Measurements from ENCODE around the gene NRG4. TPM values are rescaled to one million over a fixed set of nuclear protein-coding genes. Genes with fewer than 3 reads are reported as not detected.
"Not testable (repeated sequence)": the region's sequence is repeated elsewhere in the genome, so short reads cannot be mapped to it uniquely, and the experiment has no call there.

Gene NRG4
- total RNA-seq, 1 donor from 2014 or later, result not detected

DNA sequence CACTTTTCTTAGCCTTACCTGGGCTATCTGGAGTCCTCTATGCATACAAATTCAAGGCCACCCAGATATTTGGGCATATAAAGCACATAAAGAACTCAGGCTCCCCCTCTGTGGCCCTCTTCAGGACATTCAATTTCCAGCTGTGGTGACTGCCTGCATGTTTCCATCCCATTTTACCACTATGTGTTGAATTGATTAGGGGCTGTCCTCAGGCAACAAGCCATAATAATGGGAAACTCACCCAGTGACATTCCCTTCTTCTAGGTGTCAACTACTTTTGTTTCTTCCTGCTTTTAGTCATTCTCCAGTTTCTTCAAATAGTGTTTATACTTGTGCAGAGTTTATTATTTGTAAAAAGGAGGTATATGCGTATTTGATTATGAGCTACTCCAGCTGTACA is 18.0 kb downstream of the NRG4 start:
- DNase-seq (ENCODE audit: low spot score), result no peak

DNA sequence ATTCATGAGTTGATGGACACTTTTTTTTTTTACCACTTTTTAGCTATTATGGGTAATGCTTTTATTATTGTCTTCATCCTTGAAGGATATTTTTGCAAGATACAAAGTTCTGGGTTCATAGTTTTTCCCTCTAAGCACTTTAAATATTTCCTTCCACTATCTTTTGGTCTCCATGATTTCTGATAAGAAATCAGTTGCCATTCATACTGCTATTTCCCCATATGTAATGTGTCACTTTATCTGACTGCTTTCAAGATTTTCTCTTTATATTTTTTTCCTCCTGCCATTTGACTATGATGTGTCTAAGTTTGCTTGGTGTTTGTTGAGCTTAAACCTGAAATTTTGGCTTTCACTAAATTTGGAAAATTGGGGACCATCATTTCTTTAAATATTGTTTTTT is 19.3 kb downstream of the NRG4 start:
- no peak for DNase-seq (ENCODE audit: low spot score)

DNA sequence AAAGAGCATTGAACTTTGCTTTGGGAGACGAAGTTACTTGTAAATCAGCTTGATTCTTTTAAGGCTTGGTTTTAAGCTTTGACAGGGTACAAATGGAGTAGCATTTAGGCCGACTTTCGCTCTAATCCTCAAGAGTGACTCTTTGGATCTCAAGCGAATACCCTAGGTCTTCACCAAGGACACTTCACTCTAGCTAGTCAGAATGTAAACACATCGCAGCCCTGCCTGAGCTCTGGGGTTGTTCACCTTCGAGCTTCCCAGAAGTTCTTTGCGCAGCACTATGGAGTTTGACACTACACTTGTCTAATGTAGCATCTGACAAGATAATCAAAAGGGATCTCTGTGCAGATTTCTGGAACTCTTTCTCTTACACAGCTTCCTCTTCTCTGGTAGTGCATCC is 22.3 kb downstream of the NRG4 start:
- DNase-seq (ENCODE audit: low spot score), result no peak

DNA sequence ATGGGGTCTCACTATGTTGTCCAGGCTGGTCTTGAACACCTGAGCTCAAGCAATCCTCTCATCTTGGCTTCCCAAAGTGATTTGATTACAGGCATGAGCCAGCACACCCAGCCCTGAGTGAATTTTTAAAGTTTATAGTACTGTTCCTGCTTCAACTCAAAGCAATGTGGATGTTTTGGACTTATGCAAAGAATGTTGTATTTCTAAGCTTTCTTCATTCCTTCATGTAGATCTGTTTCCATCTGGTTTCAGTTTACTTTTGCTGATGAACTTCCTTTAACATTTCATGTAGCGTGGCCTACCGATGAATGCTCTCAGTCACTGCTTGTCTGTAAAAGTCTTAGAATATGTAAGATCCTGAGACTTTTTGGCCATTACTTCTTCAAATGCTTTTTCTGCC is 23.2 kb downstream of the NRG4 start:
- DNase-seq (ENCODE audit: low spot score), result no peak

DNA sequence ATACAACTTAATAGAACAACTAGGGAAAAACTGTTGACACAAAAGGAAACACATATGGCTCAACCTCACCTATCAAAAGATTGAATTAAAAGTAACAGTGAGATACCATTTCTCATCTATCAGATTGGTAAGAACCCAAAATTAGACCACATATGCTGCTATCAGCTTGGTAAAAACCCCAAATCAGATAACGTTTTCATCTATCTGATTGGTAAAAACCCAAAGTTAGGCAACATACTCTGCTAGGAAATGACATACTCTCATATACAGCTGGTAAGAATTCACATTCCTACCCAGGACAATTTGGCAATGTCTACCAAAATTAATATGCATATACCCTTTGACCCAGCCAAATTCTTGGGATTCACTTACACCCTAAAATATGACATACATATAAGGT is 26.3 kb downstream of the NRG4 start:
- no peak for DNase-seq (ENCODE audit: low spot score)

DNA sequence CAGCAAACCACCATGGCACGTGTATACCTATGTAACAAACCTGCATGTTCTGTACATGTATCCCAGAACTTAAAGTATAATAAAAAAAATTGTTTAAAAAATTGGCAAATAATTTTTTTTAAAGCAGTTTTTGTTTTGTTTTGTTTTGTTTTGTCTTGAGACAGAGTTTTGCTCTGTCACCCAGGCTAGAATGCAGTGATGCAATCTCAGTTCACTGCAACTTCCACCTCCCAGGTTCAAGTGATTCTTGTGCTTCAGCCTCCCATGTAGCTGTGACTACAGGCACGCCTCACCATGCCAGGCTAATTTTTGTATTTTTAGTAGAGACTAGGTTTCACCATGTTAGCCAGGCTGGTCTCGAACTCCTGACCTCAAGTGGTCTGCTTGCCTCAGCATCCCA is 27.5 kb downstream of the NRG4 start:
- not testable (repeated sequence) for DNase-seq (ENCODE audit: low spot score)

DNA sequence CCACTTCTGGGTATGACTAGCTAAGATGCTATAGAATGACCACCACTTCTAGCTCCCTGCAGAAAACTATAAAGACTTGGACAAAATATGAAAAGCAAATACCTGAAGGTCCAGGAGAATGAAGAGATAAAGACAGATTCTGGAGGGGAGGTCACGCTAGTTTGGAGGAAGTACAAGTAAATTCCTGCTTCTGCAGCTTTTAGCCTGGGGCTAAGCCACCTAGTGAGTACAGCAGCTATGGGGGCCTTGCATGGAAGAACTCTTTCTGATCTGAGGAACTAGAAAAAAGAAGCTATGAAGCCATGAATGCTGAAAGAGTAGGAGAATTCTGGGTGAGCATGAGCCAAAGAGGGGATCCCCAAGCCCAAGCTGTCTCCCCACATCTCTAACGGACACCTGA is 29.8 kb downstream of the NRG4 start:
- no peak for DNase-seq (ENCODE audit: low spot score)

DNA sequence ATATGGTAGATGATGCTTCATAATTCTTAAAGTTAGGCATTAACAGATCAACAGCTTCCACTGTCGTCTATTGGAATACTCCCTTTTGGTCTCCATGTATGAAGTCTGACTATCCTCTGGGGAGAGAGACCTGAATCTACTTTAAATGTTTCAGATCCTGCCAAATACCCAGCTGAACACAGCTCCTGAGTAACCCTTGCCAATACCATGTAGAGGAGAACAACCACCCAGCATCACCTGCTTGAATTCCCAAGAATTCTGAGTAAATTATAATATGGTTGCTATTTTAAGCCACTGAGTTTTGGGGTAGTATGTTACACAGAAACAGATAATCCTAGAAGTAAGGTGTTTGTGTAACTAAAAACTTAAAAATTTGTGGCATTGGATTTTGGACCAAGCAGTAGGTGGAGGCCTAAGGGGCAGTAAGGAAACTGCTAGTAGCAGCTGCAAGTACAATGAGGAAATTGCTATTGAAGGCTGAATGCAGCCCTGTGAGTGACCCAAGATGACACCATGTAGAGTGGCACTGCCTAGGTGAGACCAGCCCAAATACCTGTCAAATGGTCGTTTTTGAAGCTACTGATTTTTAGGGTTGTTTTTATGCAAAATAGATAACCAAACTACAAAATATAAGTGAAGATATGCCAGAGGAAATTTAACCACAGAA is 30.9 kb downstream of the NRG4 start:
- DNase-seq (ENCODE audit: low spot score), result no peak

DNA sequence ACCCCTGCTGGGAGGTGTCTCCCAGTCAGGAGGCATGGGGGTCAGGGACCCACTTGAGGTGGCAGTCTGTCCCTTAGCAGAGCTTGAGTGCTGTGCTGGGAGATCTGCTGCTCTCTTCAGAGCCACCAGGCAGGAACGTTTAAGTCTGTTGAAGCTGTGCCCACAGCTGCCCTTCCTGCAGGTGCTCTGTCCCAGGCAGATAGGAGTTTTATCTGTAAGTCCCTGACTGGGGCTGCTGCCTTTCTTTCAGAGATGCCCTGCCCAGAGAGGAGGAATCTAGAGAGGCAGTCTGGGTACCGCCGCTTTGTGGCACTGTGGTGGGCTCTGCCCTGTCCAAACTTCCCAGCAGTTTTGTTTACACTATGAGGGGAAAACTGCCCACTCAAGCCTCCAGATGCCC is 35.5 kb downstream of the NRG4 start:
- DNase-seq (ENCODE audit: low spot score), result not testable (repeated sequence)

DNA sequence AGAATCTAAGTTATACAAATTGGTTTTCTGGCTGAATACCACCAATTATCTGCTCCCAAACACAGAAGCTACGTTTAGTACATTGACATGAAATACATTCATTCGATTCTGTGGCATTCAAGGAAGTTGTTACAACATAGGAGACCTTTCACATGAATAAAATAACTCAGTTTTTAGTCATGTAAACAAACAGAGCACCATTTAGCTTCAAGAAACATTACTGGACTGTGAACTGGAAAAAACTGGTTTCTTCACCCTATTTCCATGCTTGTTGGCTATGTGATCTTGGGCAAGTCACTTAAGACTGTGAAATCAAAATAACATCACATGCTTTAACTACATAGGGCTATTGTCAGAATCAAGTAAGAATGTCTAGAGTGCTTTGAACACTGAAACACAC is 46.2 kb downstream of the NRG4 start:
- no peak for DNase-seq (ENCODE audit: low spot score)

DNA sequence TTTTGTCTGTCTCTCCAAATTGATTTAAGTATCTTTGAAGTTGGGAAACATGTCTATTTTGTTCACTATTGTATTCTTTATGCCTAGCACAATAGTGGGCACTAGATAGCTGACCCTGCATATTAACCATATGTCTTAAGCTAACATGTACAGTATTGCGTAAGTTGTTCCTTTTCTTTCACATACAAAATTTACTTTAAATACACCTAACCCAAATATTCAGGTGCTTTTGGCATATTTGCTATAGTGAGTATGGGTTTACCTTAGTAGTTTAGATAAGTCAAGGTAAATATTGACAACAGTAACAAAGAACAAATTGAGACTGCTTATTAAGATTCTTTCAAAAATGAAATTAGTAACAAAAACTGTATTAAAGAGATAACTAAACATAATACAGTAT is 50.9 kb downstream of the NRG4 start:
- no peak for DNase-seq (ENCODE audit: low spot score)

DNA sequence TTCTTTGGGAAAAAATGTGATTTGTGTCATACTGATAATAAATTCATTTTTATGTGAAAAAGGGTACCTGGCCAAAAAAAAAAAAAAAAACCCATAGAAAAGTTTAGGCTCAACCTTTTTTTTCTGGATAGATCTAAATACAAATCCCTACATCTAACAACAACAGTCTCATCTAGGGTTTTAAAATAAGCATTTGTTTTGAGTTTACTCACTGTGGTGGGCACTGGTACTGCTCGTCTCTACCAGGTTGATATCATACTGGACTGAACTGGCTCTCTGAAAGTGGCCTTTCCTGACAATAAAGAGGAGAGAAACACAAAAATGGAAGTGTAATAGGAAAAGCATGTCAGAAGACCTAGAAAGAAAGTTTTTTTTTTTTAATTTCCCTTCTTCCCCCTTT is 56.5 kb downstream of the NRG4 start:
- DNase-seq (ENCODE audit: low spot score), result no peak

DNA sequence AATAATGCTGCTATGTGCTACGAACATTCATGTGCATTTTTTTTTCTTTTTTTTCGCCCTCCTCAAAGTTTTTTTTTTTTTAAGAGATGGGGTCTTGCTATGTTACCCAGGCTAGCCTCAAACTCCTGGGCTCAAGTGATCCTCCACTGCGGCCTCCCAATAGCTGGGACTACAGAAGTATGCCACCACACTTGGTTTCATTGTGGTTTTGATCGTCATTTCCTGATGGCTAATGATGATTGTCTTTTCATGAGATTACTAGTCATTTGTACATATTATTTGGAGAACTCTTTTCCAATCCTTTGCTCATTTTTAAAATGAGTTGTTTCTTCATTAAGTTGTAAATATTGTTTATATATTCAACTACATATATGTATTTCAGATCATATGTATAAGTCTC is 59.7 kb downstream of the NRG4 start:
- DNase-seq (ENCODE audit: low spot score), result no peak

DNA sequence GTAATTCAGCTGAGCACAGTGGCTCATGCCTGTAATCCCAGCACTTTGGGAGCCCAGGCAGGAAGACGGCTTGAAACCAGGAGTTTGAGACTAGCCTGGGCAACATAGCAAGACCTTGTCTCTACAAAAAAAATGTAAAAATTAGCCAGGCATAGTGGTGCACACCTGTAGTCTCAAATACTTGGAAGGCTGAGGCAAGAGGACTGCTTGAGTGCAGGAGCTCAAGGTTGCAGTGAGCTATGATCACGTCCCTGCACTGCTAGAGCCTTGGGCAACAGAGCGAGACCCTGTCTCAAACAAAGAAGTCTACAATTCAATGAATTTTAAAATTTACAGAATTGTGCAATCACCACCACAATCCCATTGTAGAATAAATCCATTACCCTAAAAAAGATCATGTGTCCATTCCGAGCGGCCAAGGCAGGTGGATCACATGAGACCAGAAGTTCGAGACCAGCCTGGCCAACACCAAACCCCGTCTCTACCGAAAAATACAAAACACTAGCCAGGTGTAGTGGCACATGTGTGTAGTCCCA is 63.4 kb downstream of the NRG4 start:
- no peak for DNase-seq (ENCODE audit: low spot score)

DNA sequence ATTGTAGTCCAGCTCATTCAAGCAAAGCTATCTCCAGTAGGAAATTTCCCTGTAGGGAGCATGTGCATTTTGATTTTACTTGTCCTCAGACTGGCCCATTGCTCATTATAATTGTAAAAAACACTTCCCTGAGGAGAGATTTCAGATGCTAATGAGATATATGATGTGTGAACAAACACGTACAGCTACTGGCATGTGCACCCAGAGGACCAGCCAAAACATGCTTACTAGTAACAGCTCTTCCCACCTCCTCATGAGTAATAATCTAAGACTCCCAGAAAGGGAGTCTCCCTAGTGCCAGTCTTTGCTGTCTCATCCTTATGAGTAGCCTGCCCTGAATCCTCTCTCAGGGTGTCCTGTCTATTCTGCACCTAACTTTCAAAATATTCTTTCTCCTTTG is 65.1 kb downstream of the NRG4 start:
- no peak for DNase-seq (ENCODE audit: low spot score)

DNA sequence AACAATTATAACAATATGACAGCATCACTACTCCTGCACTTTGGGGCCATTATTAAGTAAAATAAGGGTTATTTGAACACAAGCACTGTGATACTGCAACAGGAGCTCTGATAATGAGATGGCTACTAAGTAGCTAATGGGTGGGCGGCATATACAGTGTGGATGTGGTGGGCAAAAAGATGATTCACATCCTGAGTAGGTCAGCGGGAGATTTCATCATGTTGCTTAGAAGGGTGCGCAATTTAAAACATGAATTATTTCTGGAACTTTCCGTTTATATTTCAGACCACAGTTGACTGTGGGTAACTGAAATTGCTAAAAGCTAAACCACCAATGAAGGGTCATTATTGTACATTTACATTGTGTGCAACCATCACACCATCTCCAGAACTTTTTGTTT is 66.3 kb downstream of the NRG4 start:
- no peak for DNase-seq (ENCODE audit: low spot score)

DNA sequence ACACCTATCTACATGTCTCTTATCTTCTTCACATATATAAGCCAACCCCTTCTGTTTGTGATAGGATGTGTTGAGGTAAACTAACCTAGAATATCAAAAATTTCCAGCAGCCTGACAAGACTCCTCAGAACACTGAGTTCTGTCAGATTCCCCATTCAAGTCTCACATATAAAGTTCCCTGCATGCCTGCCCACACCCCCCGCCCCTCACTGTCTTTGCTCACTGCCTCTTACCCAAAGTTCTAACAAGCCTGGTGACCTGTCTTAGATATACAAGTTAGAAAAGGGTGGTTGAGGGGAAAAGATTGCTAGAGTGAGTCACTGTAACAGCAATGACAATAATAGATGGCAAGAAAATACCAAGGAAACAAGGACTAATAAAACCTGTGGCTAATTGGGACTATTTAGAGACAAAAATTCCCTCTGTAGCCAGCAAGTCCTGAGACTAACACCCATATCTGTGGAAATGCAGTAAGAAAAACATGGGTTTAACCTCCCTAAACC is 68.5 kb downstream of the NRG4 start:
- DNase-seq (ENCODE audit: low spot score), result no peak

DNA sequence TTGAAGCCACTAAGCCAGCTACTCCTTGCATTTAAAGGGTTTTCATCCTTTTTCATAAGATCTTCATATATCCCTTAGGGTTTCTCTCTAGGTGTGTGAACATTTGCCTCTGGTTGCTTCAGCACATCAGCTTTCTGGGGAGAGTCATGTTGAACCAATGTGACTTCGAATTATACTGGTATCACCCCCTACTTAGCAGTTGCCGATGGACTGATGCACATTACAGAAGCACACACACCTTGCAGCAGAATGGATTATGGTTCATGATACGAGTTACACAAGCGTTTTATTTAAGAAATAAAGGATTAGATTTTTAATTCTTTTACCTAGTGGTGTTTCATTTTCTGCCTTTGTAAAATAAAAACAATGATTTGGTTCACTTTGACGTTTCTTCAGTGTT is 69.0 kb downstream of the NRG4 start:
- no peak for DNase-seq (ENCODE audit: low spot score)

DNA sequence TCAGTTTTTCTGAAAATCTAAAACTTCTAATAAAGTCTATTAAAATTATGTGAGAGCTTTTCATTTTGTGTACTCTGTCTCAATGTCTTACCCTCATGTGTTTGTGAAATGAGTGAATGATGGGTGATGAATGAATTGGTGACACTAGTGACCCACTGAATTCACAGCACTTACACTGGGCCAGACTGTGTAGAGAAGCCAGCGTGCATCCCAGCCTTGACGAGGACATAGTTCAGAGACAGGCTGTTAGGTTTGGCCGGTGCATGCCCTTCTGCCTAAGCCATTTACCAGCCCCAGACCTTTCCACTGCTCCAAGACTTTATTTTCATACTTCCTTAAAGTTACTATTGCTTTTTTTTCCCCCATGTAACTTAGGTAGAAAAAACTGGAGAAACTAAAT is 69.8 kb downstream of the NRG4 start:
- DNase-seq (ENCODE audit: low spot score), result no peak

DNA sequence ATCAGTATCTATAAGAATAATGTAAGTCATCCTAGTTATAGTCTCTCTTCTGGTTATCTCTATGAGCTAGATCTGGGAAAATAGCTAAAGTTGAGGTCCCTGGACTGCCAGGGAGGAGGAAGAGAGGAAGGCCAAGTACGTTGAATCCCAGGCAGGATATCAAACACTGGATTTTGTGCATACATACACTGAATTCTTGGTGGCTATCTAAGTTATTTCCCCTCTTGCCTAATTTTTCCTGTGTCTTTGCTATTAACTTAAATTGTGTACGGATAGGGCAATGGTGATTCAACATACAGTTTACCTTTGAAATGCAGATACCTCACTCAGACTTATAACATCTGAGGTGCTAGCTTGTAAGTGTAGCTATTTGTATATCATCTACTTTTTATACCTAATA is 81.4 kb downstream of the NRG4 start:
- no peak for DNase-seq (ENCODE audit: low spot score)

DNA sequence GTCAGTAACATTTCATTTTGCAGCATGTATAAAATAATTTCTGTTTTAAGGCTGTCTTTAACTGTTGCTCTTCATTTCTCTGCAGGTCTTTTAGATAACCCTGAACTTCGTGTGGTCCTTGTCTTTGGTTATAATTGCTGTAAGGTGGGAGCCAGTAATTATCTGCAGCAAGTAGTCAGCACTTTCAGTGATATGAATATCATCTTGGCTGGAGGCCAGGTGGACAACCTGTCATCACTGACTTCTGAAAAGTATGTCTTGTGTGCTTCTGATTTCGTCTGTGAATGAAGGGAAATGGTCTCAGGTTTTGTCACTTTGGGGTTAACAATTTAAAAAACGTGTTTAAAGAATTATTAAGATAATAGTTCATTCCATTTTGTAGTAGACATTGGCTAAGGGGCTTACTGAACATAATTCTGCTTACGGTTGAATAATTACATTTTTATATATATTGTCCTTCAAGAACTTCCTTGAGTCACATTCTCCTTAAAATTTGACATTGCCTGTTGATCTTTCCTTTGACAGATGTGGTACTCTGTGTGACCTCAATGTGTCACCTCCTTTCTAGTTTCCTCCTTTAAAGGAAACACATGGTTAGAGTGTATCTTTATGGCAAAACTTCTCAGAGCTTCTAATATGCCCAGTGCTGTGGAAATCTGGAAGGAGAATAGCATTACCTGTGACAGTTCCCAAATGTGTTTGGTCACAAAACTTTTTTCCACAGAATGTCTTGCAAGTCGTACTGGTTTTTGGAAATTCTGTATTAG is 82.2 kb downstream of the NRG4 start:
- DNase-seq (ENCODE audit: low spot score), result no peak

DNA sequence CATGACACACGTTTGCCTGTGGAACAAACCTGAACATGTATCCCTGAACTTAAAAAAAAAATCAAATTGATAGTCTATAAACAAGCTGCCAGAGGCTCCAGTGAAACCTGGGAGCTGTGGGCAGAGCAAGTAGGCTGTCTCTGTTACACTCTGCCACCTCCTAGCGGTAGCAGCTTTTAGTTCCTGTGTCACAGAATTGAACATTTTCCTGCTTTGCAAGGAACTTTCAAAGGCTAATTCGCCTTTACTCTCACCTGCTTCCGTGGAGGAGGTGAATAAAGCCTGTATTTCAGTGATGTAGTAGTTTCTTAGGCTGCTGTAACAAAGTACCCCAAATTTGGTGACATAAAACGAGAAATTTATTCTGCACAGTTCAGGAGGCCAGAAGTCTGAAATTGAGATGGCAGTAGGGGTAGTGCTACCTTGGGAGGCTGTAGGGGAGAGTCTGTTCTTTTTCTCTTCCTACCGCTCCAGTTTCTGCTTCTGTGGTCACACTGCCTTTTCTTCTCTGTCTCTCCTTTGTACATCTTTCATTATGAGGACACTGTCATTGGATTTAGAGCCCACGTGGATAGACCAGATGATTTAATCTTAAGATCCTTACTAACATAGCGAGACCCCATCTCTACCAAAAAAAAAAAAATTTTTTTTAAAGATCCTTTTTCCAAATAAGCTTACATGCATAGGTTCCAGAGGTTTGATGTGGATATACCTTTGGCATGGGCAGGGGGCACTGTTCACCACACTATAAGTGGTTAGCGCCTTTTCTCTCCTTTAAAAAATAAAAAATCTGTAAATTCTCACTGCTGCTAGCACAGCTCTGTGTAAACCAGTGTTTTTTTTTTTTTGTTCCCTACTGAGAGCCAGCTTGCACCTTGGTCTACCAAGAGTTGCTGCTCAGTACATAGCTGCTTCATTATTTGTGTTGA is 83.3 kb downstream of the NRG4 start:
- DNase-seq (ENCODE audit: low spot score), result no peak

All from mesenteric fat pad (tissue), 1 donor.